HEK293 (cell line): ENCODE data around the gene NIPBL.

Experiments used
- CTCF ChIA-PET: fragments of 350-600 bp; formaldehyde crosslinking; extraction: SDS; loops from one replicate; lab custom pipeline; 2021; ENCODE audit warnings: antibody characterized with exemption; lab: Yijun Ruan, JAX
- POLR2A ChIA-PET: fragments of 300-600 bp; formaldehyde crosslinking; extraction: SDS; loops from one replicate; lab custom pipeline; 2020; ENCODE audit warnings: antibody characterized with exemption, inconsistent platforms; lab: Yijun Ruan, JAX
- H3K27ac ChIP-seq: fragments of 200-500 bp; sonication (Bioruptor generic); 2 replicates; pipeline ENCODE4 v1.5.1; 2014; ENCODE audit warnings: low read depth, low read length, control low read depth, inconsistent platforms; ENCODE audit errors: extremely low read depth
- H3K36me3 ChIP-seq, 2 experiments: fragments of 200-500 bp in 1 of 2; sonication (Bioruptor generic) in 1 of 2; 1 replicate in 1 of 2; 2 replicates in 1 of 2; pipeline ENCODE4 v1.5.1; 2014 to 2017; ENCODE audit warnings: inconsistent platforms in 2 of 2, low read length in 2 of 2; ENCODE audit not compliant: control insufficient read depth in 2 of 2, insufficient read depth in 1 of 2
- H3K4me1 ChIP-seq: fragments of 200-500 bp; sonication (Bioruptor generic); 2 replicates; pipeline ENCODE4 v1.5.1; 2014; ENCODE audit warnings: mild to moderate bottlenecking, low read length, inconsistent platforms; ENCODE audit not compliant: control insufficient read depth, insufficient read depth
- H3K4me3 ChIP-seq: 2 replicates; pipeline ENCODE4 v1.5.1; 2011; ENCODE audit warnings: low read depth, mild to moderate bottlenecking, control low read depth, low read length, moderate library complexity
- H3K9me3 ChIP-seq: fragments of 200-500 bp; sonication (Bioruptor generic); 2 replicates; pipeline ENCODE4 v1.5.1; 2014; ENCODE audit warnings: low read depth, low read length, inconsistent platforms; ENCODE audit not compliant: control insufficient read depth, insufficient read depth
- ELK4 ChIP-seq: IDR thresholded peaks from 2 replicates; pipeline ENCODE4 v1.6.1; 2011; ENCODE audit warnings: mild to moderate bottlenecking, low read depth, low read length, borderline replicate concordance
- GFI1B ChIP-seq: fragments of 450-650 bp; formaldehyde crosslinking; IDR thresholded peaks from 2 replicates; pipeline ENCODE4 v1.5.1; 2016; ENCODE audit warnings: missing biosample characterization, missing genetic modification characterization
- INSM2 ChIP-seq: fragments of 450-650 bp; formaldehyde crosslinking; IDR thresholded peaks from 2 replicates; pipeline ENCODE4 v1.5.1; 2016; ENCODE audit warnings: missing biosample characterization, missing genetic modification characterization
- KLF17 ChIP-seq: fragments of 450-650 bp; formaldehyde crosslinking; IDR thresholded peaks from 2 replicates; pipeline ENCODE4 v1.5.1; 2016; ENCODE audit warnings: missing biosample characterization, missing genetic modification characterization
- KLF8 ChIP-seq: fragments of 450-650 bp; formaldehyde crosslinking; IDR thresholded peaks from 2 replicates; pipeline ENCODE4 v1.5.1; 2016; ENCODE audit warnings: missing biosample characterization, missing genetic modification characterization
- MEIS1 ChIP-seq: sonication (generic); formaldehyde crosslinking; IDR thresholded peaks from 2 replicates; pipeline ENCODE4 v1.8.1; 2022; ENCODE audit warnings: missing genetic modification reagents, mild to moderate bottlenecking, borderline replicate concordance
- SCRT2 ChIP-seq: fragments of 450-650 bp; formaldehyde crosslinking; IDR thresholded peaks from 2 replicates; pipeline ENCODE4 v1.5.1; 2016; ENCODE audit warnings: missing biosample characterization, missing genetic modification characterization
- TSHZ1 ChIP-seq: fragments of 450-650 bp; formaldehyde crosslinking; IDR thresholded peaks from 2 replicates; pipeline ENCODE4 v1.5.1; 2016; ENCODE audit warnings: missing biosample characterization, missing genetic modification characterization, borderline replicate concordance
- ZEB2 ChIP-seq: fragments of 450-650 bp; formaldehyde crosslinking; IDR thresholded peaks from 2 replicates; pipeline ENCODE4 v1.5.1; 2016; ENCODE audit warnings: missing biosample characterization, missing genetic modification characterization
- ZFP69B ChIP-seq: fragments of 450-650 bp; formaldehyde crosslinking; IDR thresholded peaks from 2 replicates; pipeline ENCODE4 v1.5.1; 2016; ENCODE audit warnings: missing biosample characterization, missing genetic modification characterization
- ZNF112 ChIP-seq: fragments of 450-650 bp; formaldehyde crosslinking; IDR thresholded peaks from 2 replicates; pipeline ENCODE4 v1.5.0; 2017; ENCODE audit warnings: missing biosample characterization, missing genetic modification characterization
- ZNF114 ChIP-seq: fragments of 450-650 bp; formaldehyde crosslinking; IDR thresholded peaks from 2 replicates; pipeline ENCODE4 v1.5.0; 2017; ENCODE audit warnings: missing biosample characterization, missing genetic modification characterization
- ZNF19 ChIP-seq: fragments of 450-650 bp; formaldehyde crosslinking; IDR thresholded peaks from 2 replicates; pipeline ENCODE4; 2016; ENCODE audit warnings: missing biosample characterization, missing genetic modification characterization, low read depth
- ZNF311 ChIP-seq: fragments of 450-650 bp; formaldehyde crosslinking; IDR thresholded peaks from 2 replicates; pipeline ENCODE4 v1.5.1; 2017; ENCODE audit warnings: missing biosample characterization, missing genetic modification characterization, borderline replicate concordance
- ZNF335 ChIP-seq: fragments of 450-650 bp; formaldehyde crosslinking; conservative IDR thresholded peaks from 2 replicates; pipeline ENCODE4 v1.5.1; 2016; ENCODE audit warnings: missing biosample characterization, missing genetic modification characterization
- ZNF362 ChIP-seq: fragments of 450-650 bp; formaldehyde crosslinking; IDR thresholded peaks from 2 replicates; pipeline ENCODE4 v1.5.1; 2016; ENCODE audit warnings: missing biosample characterization, missing genetic modification characterization
- ZNF37A ChIP-seq: fragments of 450-650 bp; IDR thresholded peaks from 2 replicates; pipeline ENCODE4 v1.5.1; 2018; ENCODE audit warnings: missing biosample characterization, missing genetic modification characterization
- ZNF449 ChIP-seq: fragments of 450-650 bp; formaldehyde crosslinking; IDR thresholded peaks from 2 replicates; pipeline ENCODE4 v1.5.1; 2017; ENCODE audit warnings: missing biosample characterization, mild to moderate bottlenecking, missing genetic modification characterization, moderate library complexity
- ZNF530 ChIP-seq: fragments of 450-650 bp; formaldehyde crosslinking; IDR thresholded peaks from 2 replicates; pipeline ENCODE4 v1.5.1; 2016; ENCODE audit warnings: low read depth, missing biosample characterization, missing genetic modification characterization
- ZNF670 ChIP-seq: fragments of 450-650 bp; formaldehyde crosslinking; IDR thresholded peaks from 2 replicates; pipeline ENCODE4 v1.5.1; 2016; ENCODE audit warnings: missing biosample characterization, missing genetic modification characterization, low read depth
- ZNF777 ChIP-seq: fragments of 450-650 bp; formaldehyde crosslinking; IDR thresholded peaks from 2 replicates; pipeline ENCODE4 v1.5.1; 2017; ENCODE audit warnings: missing biosample characterization, missing genetic modification characterization, borderline replicate concordance
- ZNF785 ChIP-seq: fragments of 450-650 bp; formaldehyde crosslinking; IDR thresholded peaks from 2 replicates; pipeline ENCODE4 v1.5.1; 2016; ENCODE audit warnings: missing biosample characterization, missing genetic modification characterization
- ZSCAN18 ChIP-seq: fragments of 450-650 bp; formaldehyde crosslinking; IDR thresholded peaks from 2 replicates; pipeline ENCODE4 v1.5.1; 2016; ENCODE audit warnings: missing biosample characterization, missing genetic modification characterization
- ZSCAN23 ChIP-seq: fragments of 450-650 bp; formaldehyde crosslinking; IDR thresholded peaks from 2 replicates; pipeline ENCODE4 v1.5.1; 2016; ENCODE audit warnings: missing biosample characterization, missing genetic modification characterization
- ZXDB ChIP-seq: fragments of 450-650 bp; formaldehyde crosslinking; IDR thresholded peaks from 2 replicates; pipeline ENCODE4 v1.5.1; 2016; ENCODE audit warnings: missing biosample characterization, missing genetic modification characterization

Gene NIPBL

GRCh38 chr5:36885566-36886485, 9.3 kb downstream of the NIPBL start (continued):
- TF ChIP-seq ELK4 (no peak), ZEB2 (tag by site-specific recombination) (no peak), ZNF785 (no peak), ZNF19 (tag by site-specific recombination) (no peak), ZNF37A (tag by site-specific recombination) (no peak), ZNF670 (tag by site-specific recombination) (no peak), INSM2 (no peak), ZNF777 (no peak), ZFP69B (tag by site-specific recombination) (no peak), ZSCAN18 (tag by site-specific recombination) (no peak)
- TF ChIP-seq, all 188 proteins: peak for 0

- ChIA-PET POLR2A (no interaction called here), CTCF (interaction anchor here (0.9 to 1.0 kb wide), 2 partner anchors 9 to 17 kb away, joined by 3 to 4 read pairs; no protein-coding TSS in a partner anchor)
- no peak overlapping the region for H3K27ac ChIP-seq
- H3K9me3 ChIP-seq: no peaks in the 10 kb centered on the region
- no peak overlapping the region for H3K4me3 ChIP-seq
- H3K36me3 ChIP-seq: peaks cover 0 to 10% of the 10 kb centered on the region in 2 experiments; a peak in 1 of 3 replicates
- peaks cover 13% of the 10 kb centered on the region; the same call in 1 of the 2 replicates for H3K4me1 ChIP-seq
- TF ChIP-seq SCRT2 (tag by site-specific recombination) (no peak), KLF8 (tag by site-specific recombination) (no peak), ZNF362 (tag by site-specific recombination) (no peak), ZXDB (tag by site-specific recombination) (no peak), ZNF530 (tag by site-specific recombination) (no peak), ZNF449 (no peak), KLF17 (tag by site-specific recombination) (no peak), GFI1B (tag by site-specific recombination) (no peak), TSHZ1 (tag by site-specific recombination) (no peak), ZNF114 (tag by site-specific recombination) (no peak), ZNF335 (tag by site-specific recombination) (no peak), ZSCAN23 (tag by site-specific recombination) (no peak), ZNF311 (no peak), ZNF112 (tag by site-specific recombination) (no peak), MEIS1 (CRISPR knock-in tag) (no peak)
Measured at GRCh38 chr5:36886791-36887190, 10.2 kb downstream of the NIPBL start.
